ENCODE data around the gene DLG4. TPM values are rescaled to one million over a fixed set of nuclear protein-coding genes. Genes with fewer than 3 reads are reported as not detected.

Gene DLG4
- total RNA-seq, 2 experiments from 2014 or later: 9.4 to 9.5 TPM

- Mint-ChIP-seq H3K36me3 (ENCODE audit: low read depth) (peaks cover 29% of the 10 kb centered on the region), H3K9me3 (no peaks in the 10 kb centered on the region), H3K4me3 (no peak overlapping the region), H3K27me3 (no peaks in the 10 kb centered on the region), H3K27ac (no peak overlapping the region), H3K4me1 (peaks cover 33% of the 10 kb centered on the region)
- no peak for DNase-seq
- POLR2A ChIA-PET: no interaction called here
- CTCF ChIA-PET: interaction anchor here (0.6 to 5.0 kb wide), 2 partner anchors 48 to 75 kb away, joined by 3 to 48 read pairs; no protein-coding TSS in a partner anchor
These were observed 3.3 kb upstream of the DLG4 start for GRCh38 chr17:7222972-7223292.

GRCh38 chr17:7222093-7222971 is 2.7 kb upstream of the DLG4 start:
- H3K36me3 Mint-ChIP-seq (ENCODE audit: low read depth): peaks cover 27% of the 10 kb centered on the region
- no peak overlapping the region for H3K4me3 Mint-ChIP-seq
- POLR2A ChIA-PET: no interaction called here

GRCh38 chr17:7221278-7222092 is 1.8 kb upstream of the DLG4 start:
- Mint-ChIP-seq H3K9me3 (no peaks in the 10 kb centered on the region), H3K4me3 (peak overlapping the region; percentile 91), H3K36me3 (ENCODE audit: low read depth) (peaks cover 21% of the 10 kb centered on the region), H3K4me1 (peaks cover 42% of the 10 kb centered on the region), H3K27ac (peak overlapping the region; percentile 72), H3K27me3 (no peaks in the 10 kb centered on the region)
- ChIA-PET CTCF (interaction anchor here (0.6 to 5.0 kb wide), 12 partner anchors 7 to 467 kb away, joined by 3 to 48 read pairs (median 4); partner anchors contain the start of genes DVL2, GABARAP and PHF23), POLR2A (interaction anchor here (0.9 kb wide), 1 partner anchor 21 kb away, joined by 3 read pairs; the partner anchor contains the start of gene GABARAP)
- DNase-seq: no peak

More at GRCh38 chr17:7222093-7222971, 2.7 kb upstream of the DLG4 start:
- H3K27ac Mint-ChIP-seq: peak overlapping the region; percentile 9
- H3K9me3 Mint-ChIP-seq: no peaks in the 10 kb centered on the region
- CTCF ChIA-PET: interaction anchor here (0.8 to 5.0 kb wide), 3 partner anchors 12 to 76 kb away, joined by 3 to 48 read pairs (median 16); partner anchors contain the start of genes DVL2 and PHF23
- no peak for DNase-seq
- no peaks in the 10 kb centered on the region for H3K27me3 Mint-ChIP-seq
- H3K4me1 Mint-ChIP-seq: peaks cover 38% of the 10 kb centered on the region

GRCh38 chr17:7220593-7221277 is 1.1 kb upstream of the DLG4 start:
- Mint-ChIP-seq H3K4me1 (peaks cover 50% of the 10 kb centered on the region), H3K27me3 (no peaks in the 10 kb centered on the region), H3K4me3 (peak overlapping the region; percentile 91), H3K27ac (peak overlapping the region; percentile 81), H3K9me3 (no peaks in the 10 kb centered on the region), H3K36me3 (ENCODE audit: low read depth) (peaks cover 19% of the 10 kb centered on the region)
- ChIA-PET CTCF (interaction anchor here (0.6 to 5.0 kb wide), 14 partner anchors 8 to 466 kb away, joined by 3 to 48 read pairs (median 3); partner anchors contain the start of genes DVL2, GABARAP and PHF23), POLR2A (interaction anchor here (0.9 to 1.9 kb wide), 2 partner anchors 22 to 175 kb away, joined by 3 to 5 read pairs; partner anchors contain the start of gene GABARAP)
- DNase-seq: peak; percentile 68

GRCh38 chr17:7219229-7219811 is 316 bp downstream of the DLG4 start:
- ChIA-PET CTCF (interaction anchor here (0.6 to 5.0 kb wide), 10 partner anchors 10 to 167 kb away, joined by 3 to 48 read pairs (median 4); partner anchors contain the start of genes DVL2, GABARAP and PHF23), POLR2A (interaction anchor here (0.9 to 1.9 kb wide), 2 partner anchors 19 to 173 kb away, joined by 3 to 5 read pairs; no protein-coding TSS in a partner anchor)
- Mint-ChIP-seq H3K36me3 (ENCODE audit: low read depth) (peaks cover 19% of the 10 kb centered on the region), H3K27me3 (no peaks in the 10 kb centered on the region), H3K9me3 (no peaks in the 10 kb centered on the region), H3K4me1 (peaks cover 62% of the 10 kb centered on the region), H3K27ac (peak overlapping the region; percentile 89), H3K4me3 (peak overlapping the region; percentile 91)
- no peak for DNase-seq

- peak overlapping the region; percentile 68 for H3K27ac Mint-ChIP-seq
- POLR2A ChIA-PET: interaction anchor here (0.9 kb wide), 1 partner anchor 20 kb away, joined by 3 read pairs; no protein-coding TSS in a partner anchor
- no peak for DNase-seq
- no peaks in the 10 kb centered on the region for H3K9me3 Mint-ChIP-seq
- no peaks in the 10 kb centered on the region for H3K27me3 Mint-ChIP-seq
- H3K4me1 Mint-ChIP-seq: peaks cover 66% of the 10 kb centered on the region
- peaks cover 15% of the 10 kb centered on the region for H3K36me3 Mint-ChIP-seq (ENCODE audit: low read depth)
- H3K4me3 Mint-ChIP-seq: peak overlapping the region; percentile 91
- CTCF ChIA-PET: interaction anchor here (0.8 to 5.0 kb wide), 7 partner anchors 9 to 167 kb away, joined by 3 to 48 read pairs (median 4); partner anchors contain the start of genes DVL2 and GABARAP
These were observed 878 bp downstream of the DLG4 start for GRCh38 chr17:7218758-7219157.

- Mint-ChIP-seq H3K4me3 (peak overlapping the region; percentile 58), H3K9me3 (no peaks in the 10 kb centered on the region), H3K36me3 (ENCODE audit: low read depth) (peaks cover 10% of the 10 kb centered on the region), H3K27ac (peak overlapping the region; percentile 72), H3K4me1 (peaks cover 71% of the 10 kb centered on the region), H3K27me3 (no peaks in the 10 kb centered on the region)
- DNase-seq: no peak
- ChIA-PET POLR2A (no interaction called here), CTCF (interaction anchor here (1.6 to 5.0 kb wide), 3 partner anchors 9 to 166 kb away, joined by 3 to 48 read pairs (median 4); no protein-coding TSS in a partner anchor)
These were observed 1.5 kb downstream of the DLG4 start for GRCh38 chr17:7218166-7218565.

- Mint-ChIP-seq H3K27ac (peak overlapping the region; percentile 82), H3K36me3 (ENCODE audit: low read depth) (peaks cover 10% of the 10 kb centered on the region), H3K9me3 (no peaks in the 10 kb centered on the region), H3K4me1 (peaks cover 72% of the 10 kb centered on the region), H3K4me3 (peak overlapping the region; percentile 58), H3K27me3 (peaks cover 1% of the 10 kb centered on the region)
- CTCF ChIA-PET: interaction anchor here (1.6 kb wide), 1 partner anchor 8 kb away, joined by 3 read pairs; no protein-coding TSS in a partner anchor
- POLR2A ChIA-PET: no interaction called here
- DNase-seq: no peak
These were observed 2.3 kb downstream of the DLG4 start for GRCh38 chr17:7217113-7217987.

GRCh38 chr17:7216242-7217112 is 3.2 kb downstream of the DLG4 start:
- H3K27me3 Mint-ChIP-seq: peaks cover 7% of the 10 kb centered on the region
- peaks cover 6% of the 10 kb centered on the region for H3K36me3 Mint-ChIP-seq (ENCODE audit: low read depth)
- CTCF ChIA-PET: interaction anchor here (0.6 to 1.0 kb wide), 3 partner anchors 10 to 80 kb away, joined by 3 to 4 read pairs (median 3); no protein-coding TSS in a partner anchor
- POLR2A ChIA-PET: no interaction called here
- peak overlapping the region; percentile 34 for H3K4me3 Mint-ChIP-seq
- no peak for DNase-seq
- peak overlapping the region; percentile 31 for H3K27ac Mint-ChIP-seq
- no peaks in the 10 kb centered on the region for H3K9me3 Mint-ChIP-seq
- H3K4me1 Mint-ChIP-seq: peaks cover 76% of the 10 kb centered on the region

- peaks cover 9% of the 10 kb centered on the region for H3K27me3 Mint-ChIP-seq
- CTCF ChIA-PET: interaction anchor here (0.6 to 2.0 kb wide), 4 partner anchors 10 to 170 kb away, joined by 3 to 5 read pairs (median 4); no protein-coding TSS in a partner anchor
- H3K9me3 Mint-ChIP-seq: no peaks in the 10 kb centered on the region
- peaks cover 71% of the 10 kb centered on the region for H3K4me1 Mint-ChIP-seq
- peak overlapping the region; percentile 77 for H3K4me3 Mint-ChIP-seq
- POLR2A ChIA-PET: no interaction called here
- H3K27ac Mint-ChIP-seq: peak overlapping the region; percentile 31
- peaks cover under 1% of the 10 kb centered on the region for H3K36me3 Mint-ChIP-seq (ENCODE audit: low read depth)
- DNase-seq: no peak
These were observed 3.9 kb downstream of the DLG4 start for GRCh38 chr17:7215652-7216180.

All from activated CD4-positive, alpha-beta T cell treated with anti-CD3 and anti-CD28 coated beads, Interleukin-2, amount 10 ng/mL, durations not matched to agents 7 days and 5 days (primary cell).